GM23338 (cell line): Measurements from ENCODE around the gene SPEF1. TPM values are rescaled to one million over a fixed set of nuclear protein-coding genes. Genes with fewer than 3 reads are reported as not detected.

ENCODE experiments used
- ATAC-seq: fragments of 200-7000 bp; cut with Tn5 transposase; 3 replicates; pipeline ENCODE4 v1.9.1; 2020
- DNase-seq: peaks from one replicate; pipeline ENCODE4 v3.0.0-alpha.2; 2015; ENCODE audit warnings: low spot score
- H2AFZ ChIP-seq: fragments of 200-600 bp; sonication (generic); 2 replicates; pipeline ENCODE4 v1.8.0; 2016; ENCODE audit warnings: antibody characterized with exemption, mild to moderate bottlenecking, moderate library complexity
- H3F3A ChIP-seq: fragments of 200-600 bp; sonication (generic); replicated peaks from 2 replicates; pipeline ENCODE4 v1.8.0; 2017; ENCODE audit warnings: antibody characterized with exemption, mixed run types, low read depth
- H3K27ac ChIP-seq: fragments of 200-600 bp; sonication (generic); 2 replicates; pipeline ENCODE4 v1.6.1; 2016; ENCODE audit warnings: low read depth
- H3K27me3 ChIP-seq: fragments of 200-600 bp; sonication (generic); 2 replicates; pipeline ENCODE4 v1.8.0; 2016; ENCODE audit warnings: mild to moderate bottlenecking, mixed run types, moderate library complexity; ENCODE audit not compliant: insufficient read depth
- H3K36me3 ChIP-seq: fragments of 200-600 bp; sonication (generic); 2 replicates; pipeline ENCODE4 v1.8.0; 2016; ENCODE audit warnings: mild to moderate bottlenecking; ENCODE audit not compliant: insufficient read depth
- H3K4me1 ChIP-seq: fragments of 200-600 bp; sonication (generic); 2 replicates; pipeline ENCODE4 v1.8.0; 2016; ENCODE audit warnings: mild to moderate bottlenecking, moderate library complexity; ENCODE audit not compliant: insufficient read depth
- H3K4me2 ChIP-seq: fragments of 200-600 bp; sonication (generic); 2 replicates; pipeline ENCODE4 v1.7.1; 2017; ENCODE audit warnings: mixed run types
- H3K4me3 ChIP-seq: fragments of 200-600 bp; sonication (generic); 2 replicates; pipeline ENCODE4 v1.6.1; 2016; ENCODE audit warnings: mixed run types
- H3K79me2 ChIP-seq: fragments of 200-600 bp; sonication (generic); replicated peaks from 2 replicates; pipeline ENCODE4 v1.8.0; 2017; ENCODE audit warnings: mild to moderate bottlenecking; ENCODE audit not compliant: insufficient read depth
- H3K9me2 ChIP-seq: fragments of 200-600 bp; sonication (generic); 2 replicates; pipeline ENCODE4 v1.8.0; 2017; ENCODE audit not compliant: insufficient read depth
- H4K20me1 ChIP-seq: fragments of 200-600 bp; sonication (generic); replicated peaks from 2 replicates; pipeline ENCODE4 v1.8.0; 2017; ENCODE audit warnings: mild to moderate bottlenecking; ENCODE audit not compliant: insufficient read depth
- H3K27ac Mint-ChIP-seq: 2 replicates; pipeline ENCODE4 v1.8.0; 2020; ENCODE audit warnings: inconsistent platforms, mild to moderate bottlenecking, moderate library complexity, mixed read lengths
- H3K27me3 Mint-ChIP-seq: 3 replicates; pipeline ENCODE4 v1.8.0; 2022; ENCODE audit warnings: low read depth, mild to moderate bottlenecking, moderate library complexity, mixed read lengths, inconsistent platforms; ENCODE audit not compliant: insufficient read depth, poor library complexity
- H3K36me3 Mint-ChIP-seq: 3 replicates; pipeline ENCODE4 v1.8.0; 2021; ENCODE audit warnings: low read depth, mild to moderate bottlenecking, inconsistent platforms, moderate library complexity, mixed read lengths
- H3K4me1 Mint-ChIP-seq: 3 replicates; pipeline ENCODE4 v1.8.0; 2020; ENCODE audit warnings: mild to moderate bottlenecking, inconsistent platforms, mixed read lengths
- H3K4me3 Mint-ChIP-seq: 3 replicates; pipeline ENCODE4 v1.8.0; 2021; ENCODE audit warnings: moderate library complexity, mild to moderate bottlenecking, inconsistent platforms, mixed read lengths
- H3K9me3 Mint-ChIP-seq: 3 replicates; pipeline ENCODE4 v1.8.0; 2020; ENCODE audit warnings: moderate library complexity, mild to moderate bottlenecking, inconsistent platforms, mixed read lengths
- CREB1 ChIP-seq: fragments of 250-450 bp; sonication (Bioruptor Pico); IDR thresholded peaks from 2 replicates; pipeline ENCODE4 v1.5.0; 2020; ENCODE audit warnings: low read depth, mild to moderate bottlenecking, moderate library complexity
- CTCF ChIP-seq, 2 experiments: fragments of 200-600 bp in 1 of 2; sonication (generic) in 1 of 2; conservative IDR thresholded peaks; 2 replicates each; pipeline versions ENCODE4 v1.5.1 to v1.6.1; 2016 to 2017; ENCODE audit warnings: antibody characterized with exemption in 2 of 2, low read depth in 2 of 2, mild to moderate bottlenecking in 2 of 2, moderate library complexity in 1 of 2
- EZH2 ChIP-seq: fragments of 200-600 bp; sonication (generic); IDR thresholded peaks from one replicate; pipeline ENCODE4 v1.8.0; 2017; ENCODE audit warnings: antibody characterized with exemption, mild to moderate bottlenecking, low read depth; ENCODE audit not compliant: unreplicated experiment
- EZH2phosphoT487 ChIP-seq: fragments of 200-600 bp; sonication (generic); IDR thresholded peaks from one replicate; pipeline ENCODE4 v1.8.1; 2018; ENCODE audit warnings: antibody characterized with exemption; ENCODE audit not compliant: unreplicated experiment
- JUNB ChIP-seq: IDR thresholded peaks from one replicate; pipeline ENCODE4 v1.6.1; 2016; ENCODE audit warnings: antibody characterized with exemption; ENCODE audit not compliant: unreplicated experiment
- REST ChIP-seq: IDR thresholded peaks from one replicate; pipeline ENCODE4 v1.6.1; 2018; ENCODE audit warnings: antibody characterized with exemption; ENCODE audit not compliant: unreplicated experiment
- STAT1 ChIP-seq: IDR thresholded peaks from one replicate; pipeline ENCODE4 v1.6.1; 2016; ENCODE audit warnings: antibody characterized with exemption; ENCODE audit not compliant: unreplicated experiment
- ZNF114 ChIP-seq: fragments of 250-450 bp; sonication (Bioruptor Pico); IDR thresholded peaks from 2 replicates; pipeline ENCODE4 v1.5.0; 2020; ENCODE audit warnings: mild to moderate bottlenecking, moderate library complexity
- ZNF462 ChIP-seq: fragments of 250-450 bp; sonication (Bioruptor Pico); IDR thresholded peaks from 2 replicates; pipeline ENCODE4 v1.5.0; 2020; ENCODE audit warnings: mild to moderate bottlenecking, moderate library complexity
- polyA plus RNA-seq: library from polyadenylated mRNA; unstranded; fragments of >200 nt; fragmentation: Nextera tagmentation; extraction: Ambion mirVana; gene quantifications from 2 replicates; pipeline ENCODE4 v1.2.1, GENCODE V29; 2016
- total RNA-seq: library from RNA; depleted of rRNA; stranded (reverse); fragments of >200 nt; shearing (Covaris generic); gene quantifications from 2 replicates; pipeline ENCODE4 v1.2.3, GENCODE V29; 2014
- TF ChIP-seq, protein P1 (sequence below): IDR thresholded peaks from 2 replicates; pipeline ENCODE4 v1.6.1; 2016; ENCODE audit warnings: antibody characterized with exemption

SPEF1 gene
- total and polyA plus RNA-seq, 2 experiments from 2014 or later = 0.68 to 0.69 TPM

- TF ChIP-seq ZNF462 (no peak), JUNB (no peak)
- TF ChIP-seq, protein P1, sequence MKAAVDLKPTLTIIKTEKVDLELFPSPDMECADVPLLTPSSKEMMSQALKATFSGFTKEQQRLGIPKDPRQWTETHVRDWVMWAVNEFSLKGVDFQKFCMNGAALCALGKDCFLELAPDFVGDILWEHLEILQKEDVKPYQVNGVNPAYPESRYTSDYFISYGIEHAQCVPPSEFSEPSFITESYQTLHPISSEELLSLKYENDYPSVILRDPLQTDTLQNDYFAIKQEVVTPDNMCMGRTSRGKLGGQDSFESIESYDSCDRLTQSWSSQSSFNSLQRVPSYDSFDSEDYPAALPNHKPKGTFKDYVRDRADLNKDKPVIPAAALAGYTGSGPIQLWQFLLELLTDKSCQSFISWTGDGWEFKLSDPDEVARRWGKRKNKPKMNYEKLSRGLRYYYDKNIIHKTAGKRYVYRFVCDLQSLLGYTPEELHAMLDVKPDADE = no peak
Measured at GRCh38 chr20:3786665-3787323, 5.5 kb upstream of the SPEF1 start, which contains the start of gene CENPB (continued).

DNA sequence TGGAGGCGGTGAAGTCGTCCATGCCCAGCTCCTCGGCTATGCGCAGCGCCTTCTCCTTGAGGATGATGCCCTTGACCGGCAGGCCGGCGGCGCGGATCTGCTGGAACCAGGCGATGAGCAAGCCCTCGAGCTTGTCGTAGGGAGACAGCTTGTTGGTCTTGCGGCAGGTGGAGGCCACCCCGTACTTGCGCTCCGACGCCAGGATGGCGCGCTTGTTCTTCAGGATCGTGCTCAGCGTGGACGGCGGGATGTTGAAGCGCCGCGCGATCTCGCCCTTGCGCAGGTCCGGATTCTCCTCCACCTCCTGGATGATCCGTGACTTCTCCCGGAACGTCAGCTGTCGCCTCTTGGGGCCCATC, 4.9 kb upstream of the SPEF1 start:
- Mint-ChIP-seq H3K4me1 (peaks cover 20% of the 10 kb centered on the region), H3K27me3 (peaks cover 12% of the 10 kb centered on the region), H3K4me3 (peak overlapping the region; percentile 87), H3K27ac (no peak overlapping the region), H3K9me3 (no peaks in the 10 kb centered on the region), H3K36me3 (peaks cover 6% of the 10 kb centered on the region)
- Histone ChIP-seq H3K4me1 (peaks cover 7% of the 10 kb centered on the region; the same call in 1 of the 2 replicates), H4K20me1 (peaks cover 25% of the 10 kb centered on the region), H3K9me2 (no peaks in the 10 kb centered on the region), H2AFZ (0 out of 2 replicates have a peak overlapping the region, but pooled peaks have one; percentile 66), H3K4me2 (peak overlapping the region; percentile 82), H3K36me3 (no peaks in the 10 kb centered on the region), H3K27ac (no peak overlapping the region), H3K79me2 (no peaks in the 10 kb centered on the region; the same call in 1 of the 2 replicates), H3K27me3 (peaks cover 30% of the 10 kb centered on the region), H3K4me3 (peak overlapping the region; percentile 67), H3F3A (0 out of 2 replicates have a peak, but pooled peaks cover 2% of the 10 kb centered on the region)
- DNase-seq (peak; percentile 55), ATAC-seq (peak; percentile 4; the same call in 2 of the 3 replicates)
- TF ChIP-seq CTCF (conservative IDR thresholded peaks at IDR 0.05; ENCODE audit: low read depth in 2 of 2) (0 out of 4 replicates have a peak, but pooled peaks of 1 of the 2 experiments have one; percentile 1), EZH2 (peak; percentile 60), REST (no peak), EZH2phosphoT487 (no peak), CREB1 (no peak), STAT1 (no peak), ZNF114 (CRISPR knock-in tag) (no peak)
- TF ChIP-seq, protein P1 = no peak
